ENCODE results near the gene MSX1. TPM values are rescaled to one million over a fixed set of nuclear protein-coding genes. Genes with fewer than 3 reads are reported as not detected.
A peak's percentile ranks its signal among the peaks of the same experiment; 100 is the strongest.

MSX1 gene
- total RNA-seq, 2 experiments from 2014 or later = 0.16 to 0.61 TPM

DNA sequence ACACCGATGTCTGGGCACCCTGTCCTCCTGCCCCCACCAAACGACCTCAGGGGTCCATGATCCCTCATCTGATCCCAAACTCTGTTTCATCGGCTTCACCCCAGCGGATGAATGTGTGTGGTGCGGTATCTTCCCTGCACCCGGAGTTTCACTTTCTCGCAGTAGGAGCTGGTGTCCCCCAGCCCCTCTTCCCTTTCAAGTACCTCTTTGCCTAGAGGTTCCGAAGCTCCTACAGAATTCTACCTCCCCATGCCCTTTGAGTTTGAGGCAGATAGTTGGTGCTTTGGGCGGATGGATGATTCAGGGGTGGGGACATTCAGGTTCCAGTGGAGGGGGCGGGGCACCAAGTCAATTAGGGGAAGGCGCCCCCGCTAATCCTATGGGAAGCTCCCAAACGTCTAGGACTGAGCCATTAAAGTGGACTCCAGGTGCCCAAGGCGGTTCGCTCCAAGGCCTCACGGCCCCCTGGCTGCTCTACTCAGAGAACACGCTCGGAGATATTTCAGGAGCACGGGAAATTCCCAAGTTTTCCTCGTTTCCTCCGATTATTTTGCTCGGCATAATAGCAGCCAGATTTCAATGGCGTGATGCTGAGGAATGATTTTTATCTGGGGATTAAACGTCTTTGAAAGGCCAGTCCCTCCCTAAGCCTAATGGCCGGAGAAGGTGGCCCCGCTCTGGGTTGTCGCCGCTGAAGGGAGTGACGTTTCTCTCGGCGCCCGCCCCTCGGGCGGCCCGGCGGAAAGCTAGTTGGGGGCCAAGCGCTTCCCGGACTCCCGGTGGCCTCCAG lies 1.3 kb downstream of the MSX1 start:
- Mint-ChIP-seq H3K36me3 (ENCODE audit: low read depth) (peaks cover 2% of the 10 kb centered on the region), H3K4me3 (peak overlapping the region; percentile 66), H3K27me3 (peaks cover 76% of the 10 kb centered on the region), H3K27ac (no peak overlapping the region), H3K4me1 (ENCODE audit: low read depth) (peaks cover 37% of the 10 kb centered on the region), H3K9me3 (peaks cover 2% of the 10 kb centered on the region)
- DNase-seq (no peak), ATAC-seq (no peak)
- POLR2A ChIA-PET = no interaction called here
- TF ChIP-seq, protein P1, sequence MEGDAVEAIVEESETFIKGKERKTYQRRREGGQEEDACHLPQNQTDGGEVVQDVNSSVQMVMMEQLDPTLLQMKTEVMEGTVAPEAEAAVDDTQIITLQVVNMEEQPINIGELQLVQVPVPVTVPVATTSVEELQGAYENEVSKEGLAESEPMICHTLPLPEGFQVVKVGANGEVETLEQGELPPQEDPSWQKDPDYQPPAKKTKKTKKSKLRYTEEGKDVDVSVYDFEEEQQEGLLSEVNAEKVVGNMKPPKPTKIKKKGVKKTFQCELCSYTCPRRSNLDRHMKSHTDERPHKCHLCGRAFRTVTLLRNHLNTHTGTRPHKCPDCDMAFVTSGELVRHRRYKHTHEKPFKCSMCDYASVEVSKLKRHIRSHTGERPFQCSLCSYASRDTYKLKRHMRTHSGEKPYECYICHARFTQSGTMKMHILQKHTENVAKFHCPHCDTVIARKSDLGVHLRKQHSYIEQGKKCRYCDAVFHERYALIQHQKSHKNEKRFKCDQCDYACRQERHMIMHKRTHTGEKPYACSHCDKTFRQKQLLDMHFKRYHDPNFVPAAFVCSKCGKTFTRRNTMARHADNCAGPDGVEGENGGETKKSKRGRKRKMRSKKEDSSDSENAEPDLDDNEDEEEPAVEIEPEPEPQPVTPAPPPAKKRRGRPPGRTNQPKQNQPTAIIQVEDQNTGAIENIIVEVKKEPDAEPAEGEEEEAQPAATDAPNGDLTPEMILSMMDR (IDR thresholded peaks at IDR 0.05) = no peak
- CTCF ChIA-PET = no interaction called here
- intact Hi-C loops (cut with micrococcal nuclease) = no loop called here

DNA sequence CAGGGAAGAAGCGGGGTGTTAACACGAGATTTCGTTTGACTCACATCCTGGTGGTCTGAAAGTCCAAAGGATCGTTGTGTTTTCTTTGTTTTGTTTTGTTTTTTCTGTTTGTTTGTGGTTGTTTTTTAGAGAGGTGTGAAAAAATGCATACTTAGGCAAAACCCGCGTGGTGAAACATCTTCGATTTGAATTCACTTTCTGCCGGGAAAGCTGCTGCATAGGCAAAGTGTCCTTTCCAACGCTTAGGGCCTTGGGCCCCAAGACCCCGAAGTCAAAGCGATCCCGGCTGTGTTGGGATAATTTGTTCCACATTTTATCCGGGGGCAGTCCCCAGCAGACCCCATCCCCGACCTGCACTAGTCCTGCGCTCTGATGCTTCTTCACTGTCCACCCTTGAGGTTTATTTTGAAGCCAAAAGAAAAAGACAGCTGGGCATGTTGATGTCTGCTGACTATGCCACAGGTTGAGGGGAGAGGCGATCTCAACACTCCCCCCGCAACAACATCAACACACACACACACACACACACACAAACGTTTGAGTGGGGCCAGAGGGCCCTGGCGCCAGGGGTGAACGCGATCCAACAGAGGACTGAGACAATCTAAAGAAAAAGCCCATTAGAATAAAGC lies 2.0 kb downstream of the MSX1 start:
- Mint-ChIP-seq H3K4me3 (no peak overlapping the region), H3K36me3 (ENCODE audit: low read depth) (peaks cover 2% of the 10 kb centered on the region), H3K4me1 (ENCODE audit: low read depth) (peaks cover 35% of the 10 kb centered on the region), H3K27ac (no peak overlapping the region), H3K27me3 (peaks cover 76% of the 10 kb centered on the region), H3K9me3 (peaks cover 2% of the 10 kb centered on the region)
- ATAC-seq (no peak), DNase-seq (no peak)
- TF ChIP-seq, protein P1 (IDR thresholded peaks at IDR 0.05) = no peak
- intact Hi-C loops (cut with micrococcal nuclease) = no loop called here
- ChIA-PET POLR2A (no interaction called here), CTCF (no interaction called here)

DNA sequence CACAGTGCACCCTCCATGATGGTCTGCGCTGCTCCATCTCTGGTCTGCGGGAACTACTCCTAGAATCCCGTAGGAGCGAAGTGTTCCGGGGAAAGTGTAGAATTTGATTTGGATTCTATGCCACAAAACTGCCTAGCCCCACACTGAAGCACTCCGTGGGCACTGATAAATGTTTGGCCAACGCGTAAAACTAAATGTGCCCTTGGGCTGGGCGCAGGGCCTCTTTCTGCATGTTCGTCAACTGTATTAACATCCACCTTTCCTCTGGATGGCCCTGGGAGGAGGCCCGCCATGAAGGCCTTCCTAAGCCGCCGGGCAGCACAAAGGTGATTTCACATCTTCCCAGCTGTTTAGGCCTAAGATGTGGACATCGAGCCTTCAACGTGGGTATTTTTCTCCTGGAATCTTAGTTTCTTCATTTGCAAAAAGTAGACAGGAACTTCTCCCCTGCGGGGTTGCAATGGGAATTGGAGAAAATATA lies 2.6 kb downstream of the MSX1 start:
- Mint-ChIP-seq H3K36me3 (ENCODE audit: low read depth) (peaks cover 2% of the 10 kb centered on the region), H3K9me3 (peaks cover 2% of the 10 kb centered on the region), H3K4me1 (ENCODE audit: low read depth) (peaks cover 34% of the 10 kb centered on the region), H3K4me3 (no peak overlapping the region), H3K27me3 (peaks cover 76% of the 10 kb centered on the region), H3K27ac (no peak overlapping the region)
- no peak for DNase-seq
- intact Hi-C loops (cut with micrococcal nuclease) = no loop called here
- ChIA-PET CTCF (interaction anchor here (2.6 kb wide), 1 partner anchor 9 kb away, joined by 9 read pairs; no protein-coding TSS in a partner anchor), POLR2A (no interaction called here)
- TF ChIP-seq, protein P1 (IDR thresholded peaks at IDR 0.05) = no peak
- no peak for ATAC-seq

DNA sequence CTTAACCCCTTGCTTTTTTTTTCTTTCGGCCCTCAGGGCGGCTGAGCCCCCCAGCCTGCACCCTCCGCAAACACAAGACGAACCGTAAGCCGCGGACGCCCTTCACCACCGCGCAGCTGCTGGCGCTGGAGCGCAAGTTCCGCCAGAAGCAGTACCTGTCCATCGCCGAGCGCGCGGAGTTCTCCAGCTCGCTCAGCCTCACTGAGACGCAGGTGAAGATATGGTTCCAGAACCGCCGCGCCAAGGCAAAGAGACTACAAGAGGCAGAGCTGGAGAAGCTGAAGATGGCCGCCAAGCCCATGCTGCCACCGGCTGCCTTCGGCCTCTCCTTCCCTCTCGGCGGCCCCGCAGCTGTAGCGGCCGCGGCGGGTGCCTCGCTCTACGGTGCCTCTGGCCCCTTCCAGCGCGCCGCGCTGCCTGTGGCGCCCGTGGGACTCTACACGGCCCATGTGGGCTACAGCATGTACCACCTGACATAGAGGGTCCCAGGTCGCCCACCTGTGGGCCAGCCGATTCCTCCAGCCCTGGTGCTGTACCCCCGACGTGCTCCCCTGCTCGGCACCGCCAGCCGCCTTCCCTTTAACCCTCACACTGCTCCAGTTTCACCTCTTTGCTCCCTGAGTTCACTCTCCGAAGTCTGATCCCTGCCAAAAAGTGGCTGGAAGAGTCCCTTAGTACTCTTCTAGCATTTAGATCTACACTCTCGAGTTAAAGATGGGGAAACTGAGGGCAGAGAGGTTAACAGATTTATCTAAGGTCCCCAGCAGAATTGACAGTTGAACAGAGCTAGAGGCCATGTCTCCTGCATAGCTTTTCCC lies 3.4 kb downstream of the MSX1 start:
- no peak overlapping the region for H3K4me3 Mint-ChIP-seq
- peaks cover 68% of the 10 kb centered on the region for H3K27me3 Mint-ChIP-seq
- H3K27ac Mint-ChIP-seq = no peak overlapping the region
- peaks cover 2% of the 10 kb centered on the region for H3K36me3 Mint-ChIP-seq (ENCODE audit: low read depth)
- intact Hi-C loops (cut with micrococcal nuclease) = no loop called here
- peaks cover 31% of the 10 kb centered on the region for H3K4me1 Mint-ChIP-seq (ENCODE audit: low read depth)
- no peak for DNase-seq
- TF ChIP-seq, protein P1 (IDR thresholded peaks at IDR 0.05) = no peak
- no peaks in the 10 kb centered on the region for H3K9me3 Mint-ChIP-seq
- POLR2A ChIA-PET = no interaction called here
- ATAC-seq = no peak
- CTCF ChIA-PET = interaction anchor here (2.6 kb wide), 1 partner anchor 10 kb away, joined by 9 read pairs; no protein-coding TSS in a partner anchor

Data from activated CD8-positive, alpha-beta T cell treated with anti-CD3 and anti-CD28 coated beads for 36 hours (primary cell).